ENCODE measurements around the gene ZBTB44.

Gene ZBTB44

GRCh38 chr11:130204703-130205095 lies 110.0 kb downstream of the ZBTB44 start:
- Histone ChIP-seq H3K4me3 (ENCODE audit: severe bottlenecking) (no peak overlapping the region), H3K27ac (ENCODE audit: poor library complexity, severe bottlenecking) (no peak overlapping the region), H3K36me3 (ENCODE audit: low read depth) (peaks cover 22% of the 10 kb centered on the region), H3K4me1 (ENCODE audit: insufficient read depth, poor library complexity, severe bottlenecking) (no peaks in the 10 kb centered on the region), H3K27me3 (ENCODE audit: insufficient read depth, poor library complexity, severe bottlenecking) (no peaks in the 10 kb centered on the region), H3K9me3 (ENCODE audit: severe bottlenecking) (no peaks in the 10 kb centered on the region)
- no peak for TF ChIP-seq CTCF (IDR thresholded peaks at IDR 0.05; ENCODE audit: poor library complexity, severe bottlenecking)
- ATAC-seq (ENCODE audit: low read depth), result no peak
- peak; percentile 36 for DNase-seq (ENCODE audit: low spot score)

- Histone ChIP-seq H3K36me3 (ENCODE audit: low read depth) (peaks cover 29% of the 10 kb centered on the region), H3K27ac (ENCODE audit: poor library complexity, severe bottlenecking) (no peak overlapping the region), H3K27me3 (ENCODE audit: insufficient read depth, poor library complexity, severe bottlenecking) (no peaks in the 10 kb centered on the region), H3K4me1 (ENCODE audit: insufficient read depth, poor library complexity, severe bottlenecking) (no peaks in the 10 kb centered on the region), H3K9me3 (ENCODE audit: severe bottlenecking) (no peaks in the 10 kb centered on the region), H3K4me3 (ENCODE audit: severe bottlenecking) (no peak overlapping the region)
- DNase-seq (ENCODE audit: low spot score), result peak; percentile 15
- ATAC-seq (ENCODE audit: low read depth), result no peak
- TF ChIP-seq CTCF (IDR thresholded peaks at IDR 0.05; ENCODE audit: poor library complexity, severe bottlenecking), result no peak
Observed at GRCh38 chr11:130203766-130204702, 110.7 kb downstream of the ZBTB44 start.

- TF ChIP-seq CTCF (IDR thresholded peaks at IDR 0.05; ENCODE audit: poor library complexity, severe bottlenecking), result no peak
- DNase-seq (ENCODE audit: low spot score) (peak; percentile 40), ATAC-seq (ENCODE audit: low read depth) (no peak)
- no peak overlapping the region for H3K27ac ChIP-seq (ENCODE audit: poor library complexity, severe bottlenecking)
- H3K4me3 ChIP-seq (ENCODE audit: severe bottlenecking), result no peak overlapping the region
- H3K9me3 ChIP-seq (ENCODE audit: severe bottlenecking), result no peaks in the 10 kb centered on the region
- no peaks in the 10 kb centered on the region for H3K27me3 ChIP-seq (ENCODE audit: insufficient read depth, poor library complexity, severe bottlenecking)
- H3K4me1 ChIP-seq (ENCODE audit: insufficient read depth, poor library complexity, severe bottlenecking), result peaks cover 1% of the 10 kb centered on the region
- H3K36me3 ChIP-seq (ENCODE audit: low read depth), result peaks cover 38% of the 10 kb centered on the region
Observed at GRCh38 chr11:130202818-130203689, 111.7 kb downstream of the ZBTB44 start.

- peaks cover 35% of the 10 kb centered on the region for H3K36me3 ChIP-seq (ENCODE audit: low read depth)
- no peaks in the 10 kb centered on the region for H3K27me3 ChIP-seq (ENCODE audit: insufficient read depth, poor library complexity, severe bottlenecking)
- no peaks in the 10 kb centered on the region for H3K9me3 ChIP-seq (ENCODE audit: severe bottlenecking)
- H3K27ac ChIP-seq (ENCODE audit: poor library complexity, severe bottlenecking), result no peak overlapping the region
- DNase-seq (ENCODE audit: low spot score), result no peak
- TF ChIP-seq CTCF (IDR thresholded peaks at IDR 0.05; ENCODE audit: poor library complexity, severe bottlenecking), result no peak
- H3K4me1 ChIP-seq (ENCODE audit: insufficient read depth, poor library complexity, severe bottlenecking), result peaks cover 4% of the 10 kb centered on the region
- ATAC-seq (ENCODE audit: low read depth), result no peak
- no peak overlapping the region for H3K4me3 ChIP-seq (ENCODE audit: severe bottlenecking)
Observed at GRCh38 chr11:130202009-130202817, 112.5 kb downstream of the ZBTB44 start.
